PFSK-1 (cell line): ENCODE measurements around the gene KIAA0040.

Experiments used
- FOXP2 ChIP-seq: optimal IDR thresholded peaks from 2 replicates; pipeline ENCODE3; 2011; ENCODE audit warnings: borderline replicate concordance, control low read depth, inconsistent platforms; ENCODE audit not compliant: insufficient read depth; ENCODE audit errors: extremely low read length, extremely low read depth
- POLR2AphosphoS5 ChIP-seq: IDR thresholded peaks from 2 replicates; pipeline ENCODE4 v1.6.1; 2012; ENCODE audit warnings: low read depth, mild to moderate bottlenecking, control low read depth, low read length, moderate library complexity
- REST ChIP-seq, 2 experiments: IDR thresholded peaks; 2 replicates each; pipeline versions ENCODE4 v1.6.1 to v1.8.0; 2011 to 2012; ENCODE audit warnings: low read depth in 2 of 2, low read length in 2 of 2, control low read depth in 1 of 2, inconsistent platforms in 1 of 2, mild to moderate bottlenecking in 1 of 2, moderate library complexity in 1 of 2; ENCODE audit not compliant: insufficient read depth in 1 of 2
- SIN3A ChIP-seq: IDR thresholded peaks from 2 replicates; pipeline ENCODE4 v1.6.1; 2012; ENCODE audit warnings: mild to moderate bottlenecking, low read length, moderate library complexity, borderline replicate concordance; ENCODE audit not compliant: insufficient read depth
- TAF1 ChIP-seq: IDR thresholded peaks from 2 replicates; pipeline ENCODE4 v1.6.1; 2012; ENCODE audit warnings: low read length, control low read depth, borderline replicate concordance; ENCODE audit not compliant: insufficient read depth

Gene KIAA0040

GRCh38 chr1:175210744-175211143, 18.2 kb upstream of the KIAA0040 start:
- TF ChIP-seq FOXP2 = no peak
- TF ChIP-seq SIN3A = no peak
- TF ChIP-seq TAF1 = no peak
- no peak for TF ChIP-seq REST (IDR thresholded peaks at IDR 0.05; ENCODE audit: insufficient read depth in 1 of 2, low read depth in 2 of 2, low read length in 2 of 2)
- no peak for TF ChIP-seq POLR2AphosphoS5

GRCh38 chr1:175209493-175209921, 16.9 kb upstream of the KIAA0040 start:
- TF ChIP-seq FOXP2 (no peak), POLR2AphosphoS5 (no peak), SIN3A (no peak), REST (IDR thresholded peaks at IDR 0.05; ENCODE audit: insufficient read depth in 1 of 2, low read depth in 2 of 2, low read length in 2 of 2) (no peak), TAF1 (no peak)

DNA sequence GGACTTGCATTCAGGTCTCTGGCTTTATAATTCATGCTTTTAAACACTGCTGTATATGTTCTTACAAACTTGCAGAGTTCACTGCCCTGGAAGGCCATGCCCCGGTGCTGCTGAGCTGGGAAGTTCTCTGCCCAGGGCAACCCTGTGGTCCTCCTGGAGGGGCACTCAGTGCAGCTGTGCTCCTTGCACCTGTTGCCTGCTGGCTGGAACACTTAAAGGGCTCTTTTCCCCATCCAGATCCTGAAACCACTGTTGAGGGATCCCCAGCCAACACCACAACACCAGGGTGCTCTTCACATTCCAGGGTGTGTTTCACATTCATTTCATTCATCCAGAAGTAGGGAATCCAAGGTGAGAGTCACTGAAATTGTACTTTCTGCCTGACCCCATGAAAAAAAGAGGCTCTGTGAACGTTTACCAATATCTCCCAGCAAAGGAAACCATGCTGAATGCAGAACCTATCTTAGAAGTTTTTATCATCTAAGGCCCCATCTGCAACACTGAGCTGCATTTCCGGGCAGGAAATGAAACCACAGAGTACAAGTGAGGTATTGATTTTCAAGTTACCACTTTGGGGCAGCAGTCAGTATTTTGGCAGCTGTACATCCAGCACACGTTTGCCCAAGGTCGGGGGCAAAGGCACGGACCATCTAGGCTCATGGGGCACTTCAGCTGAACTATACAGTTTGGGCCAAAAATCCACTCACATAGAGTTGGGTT, 16.4 kb upstream of the KIAA0040 start:
- no peak for TF ChIP-seq SIN3A
- no peak for TF ChIP-seq FOXP2
- TF ChIP-seq REST (IDR thresholded peaks at IDR 0.05; ENCODE audit: insufficient read depth in 1 of 2, low read depth in 2 of 2, low read length in 2 of 2) = no peak
- TF ChIP-seq TAF1 = no peak
- no peak for TF ChIP-seq POLR2AphosphoS5

DNA sequence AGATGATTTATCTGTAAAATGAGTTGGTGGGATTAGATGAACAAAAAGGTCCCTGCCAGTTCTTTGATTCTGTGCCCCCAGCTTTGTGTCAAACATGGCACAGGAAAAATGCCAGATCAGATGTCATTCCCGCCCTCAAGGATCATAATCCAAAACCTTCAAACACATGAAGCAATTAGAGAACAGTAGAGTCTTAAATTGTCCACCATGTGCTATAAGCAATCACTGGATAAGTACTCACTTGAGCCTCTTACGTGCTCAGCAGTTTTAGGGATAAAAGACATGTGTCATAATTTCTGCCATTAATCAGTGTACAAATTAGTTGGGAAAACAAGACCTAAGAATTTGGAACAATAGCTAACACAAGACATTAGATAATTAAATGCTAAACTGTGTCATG, 15.4 kb upstream of the KIAA0040 start:
- no peak for TF ChIP-seq FOXP2
- no peak for TF ChIP-seq POLR2AphosphoS5
- no peak for TF ChIP-seq SIN3A
- TF ChIP-seq TAF1 = no peak
- no peak for TF ChIP-seq REST (IDR thresholded peaks at IDR 0.05; ENCODE audit: insufficient read depth in 1 of 2, low read depth in 2 of 2, low read length in 2 of 2)

GRCh38 chr1:175206687-175207086, 14.1 kb upstream of the KIAA0040 start:
- no peak for TF ChIP-seq POLR2AphosphoS5
- TF ChIP-seq TAF1 = no peak
- TF ChIP-seq FOXP2 = no peak
- TF ChIP-seq REST (IDR thresholded peaks at IDR 0.05; ENCODE audit: insufficient read depth in 1 of 2, low read depth in 2 of 2, low read length in 2 of 2) = no peak
